Endothelial cell (in vitro differentiated cells): ENCODE results near the gene NSD2. TPM values are rescaled to one million over a fixed set of nuclear protein-coding genes. Genes with fewer than 3 reads are reported as not detected.

Source experiments
- DNase-seq: peaks from one replicate; pipeline ENCODE4 v3.0.0; 2021; ENCODE audit warnings: low spot score
- H3K27ac Mint-ChIP-seq: one replicate; pipeline ENCODE4 v1.8.0; 2021; ENCODE audit warnings: mixed read lengths, inconsistent platforms; ENCODE audit not compliant: unreplicated experiment
- H3K27me3 Mint-ChIP-seq: one replicate; pipeline ENCODE4 v1.8.0; 2021; ENCODE audit warnings: mild to moderate bottlenecking, moderate library complexity, mixed read lengths, inconsistent platforms; ENCODE audit not compliant: unreplicated experiment
- H3K36me3 Mint-ChIP-seq: one replicate; pipeline ENCODE4 v1.8.0; 2021; ENCODE audit warnings: mild to moderate bottlenecking, low read depth, mixed read lengths, inconsistent platforms; ENCODE audit not compliant: unreplicated experiment
- H3K4me1 Mint-ChIP-seq: one replicate; pipeline ENCODE4 v1.8.0; 2021; ENCODE audit warnings: mild to moderate bottlenecking, mixed read lengths, inconsistent platforms; ENCODE audit not compliant: unreplicated experiment
- H3K4me3 Mint-ChIP-seq: one replicate; pipeline ENCODE4 v1.8.0; 2021; ENCODE audit warnings: mild to moderate bottlenecking, mixed read lengths, inconsistent platforms; ENCODE audit not compliant: unreplicated experiment
- H3K9me3 Mint-ChIP-seq: one replicate; pipeline ENCODE4 v1.8.0; 2021; ENCODE audit warnings: mixed read lengths, inconsistent platforms; ENCODE audit not compliant: unreplicated experiment
- total RNA-seq: library from RNA; stranded (reverse); fragmentation: NEBNext Ultra II Directional; extraction: Animal tissue kit (Norgen Biotek cat#: 25700); gene quantifications from one replicate; pipeline ENCODE4 v1.2.1, GENCODE V29; 2021; ENCODE audit not compliant: unreplicated experiment
- TF ChIP-seq, protein P1 (sequence below): fragments of 200-600 bp; sonication (generic); IDR thresholded peaks from one replicate; pipeline ENCODE4 v1.5.0; 2021; ENCODE audit warnings: antibody characterized with exemption; ENCODE audit not compliant: unreplicated experiment

The NSD2 gene
- total RNA-seq, 1 donor from 2014 or later: 93.5 TPM

- Mint-ChIP-seq H3K4me3 (no peak overlapping the region), H3K4me1 (no peaks in the 10 kb centered on the region), H3K27ac (no peak overlapping the region), H3K27me3 (no peaks in the 10 kb centered on the region), H3K9me3 (no peaks in the 10 kb centered on the region), H3K36me3 (peaks cover 5% of the 10 kb centered on the region)
- no peak for DNase-seq
- TF ChIP-seq, protein P1, sequence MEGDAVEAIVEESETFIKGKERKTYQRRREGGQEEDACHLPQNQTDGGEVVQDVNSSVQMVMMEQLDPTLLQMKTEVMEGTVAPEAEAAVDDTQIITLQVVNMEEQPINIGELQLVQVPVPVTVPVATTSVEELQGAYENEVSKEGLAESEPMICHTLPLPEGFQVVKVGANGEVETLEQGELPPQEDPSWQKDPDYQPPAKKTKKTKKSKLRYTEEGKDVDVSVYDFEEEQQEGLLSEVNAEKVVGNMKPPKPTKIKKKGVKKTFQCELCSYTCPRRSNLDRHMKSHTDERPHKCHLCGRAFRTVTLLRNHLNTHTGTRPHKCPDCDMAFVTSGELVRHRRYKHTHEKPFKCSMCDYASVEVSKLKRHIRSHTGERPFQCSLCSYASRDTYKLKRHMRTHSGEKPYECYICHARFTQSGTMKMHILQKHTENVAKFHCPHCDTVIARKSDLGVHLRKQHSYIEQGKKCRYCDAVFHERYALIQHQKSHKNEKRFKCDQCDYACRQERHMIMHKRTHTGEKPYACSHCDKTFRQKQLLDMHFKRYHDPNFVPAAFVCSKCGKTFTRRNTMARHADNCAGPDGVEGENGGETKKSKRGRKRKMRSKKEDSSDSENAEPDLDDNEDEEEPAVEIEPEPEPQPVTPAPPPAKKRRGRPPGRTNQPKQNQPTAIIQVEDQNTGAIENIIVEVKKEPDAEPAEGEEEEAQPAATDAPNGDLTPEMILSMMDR: no peak
Observed at GRCh38 chr4:1939664-1940509, 68.7 kb downstream of the NSD2 start.

DNA sequence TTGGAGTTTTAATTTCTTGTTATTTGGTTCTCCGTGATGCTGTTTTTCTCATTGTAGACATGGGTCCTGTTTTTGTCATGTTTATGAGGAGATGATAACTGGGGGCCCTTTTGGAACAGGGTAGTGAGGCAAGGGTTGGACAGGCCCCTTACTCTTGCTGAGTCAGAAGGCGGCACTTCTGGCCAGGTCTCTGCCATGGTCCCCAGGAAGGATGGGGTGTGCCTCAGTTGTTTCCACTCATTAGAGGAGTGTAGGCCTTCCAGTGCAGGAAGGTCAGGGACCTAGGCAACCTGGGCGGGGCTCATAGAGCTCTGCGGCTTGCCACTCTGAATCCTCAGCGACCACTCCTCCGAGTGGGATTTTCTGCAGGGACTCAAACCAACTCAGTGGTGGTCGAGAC, 69.4 kb downstream of the NSD2 start:
- no peaks in the 10 kb centered on the region for H3K4me1 Mint-ChIP-seq
- no peak for DNase-seq
- H3K27ac Mint-ChIP-seq: no peak overlapping the region
- peaks cover 1% of the 10 kb centered on the region for H3K27me3 Mint-ChIP-seq
- H3K9me3 Mint-ChIP-seq: no peaks in the 10 kb centered on the region
- TF ChIP-seq, protein P1: no peak
- peaks cover 5% of the 10 kb centered on the region for H3K36me3 Mint-ChIP-seq
- no peak overlapping the region for H3K4me3 Mint-ChIP-seq

- Mint-ChIP-seq H3K4me1 (no peaks in the 10 kb centered on the region), H3K36me3 (peaks cover 8% of the 10 kb centered on the region), H3K27ac (no peak overlapping the region), H3K9me3 (no peaks in the 10 kb centered on the region), H3K27me3 (peaks cover 1% of the 10 kb centered on the region), H3K4me3 (no peak overlapping the region)
- no peak for DNase-seq
- TF ChIP-seq, protein P1: no peak
Observed at GRCh38 chr4:1943928-1944327, 72.7 kb downstream of the NSD2 start.

DNA sequence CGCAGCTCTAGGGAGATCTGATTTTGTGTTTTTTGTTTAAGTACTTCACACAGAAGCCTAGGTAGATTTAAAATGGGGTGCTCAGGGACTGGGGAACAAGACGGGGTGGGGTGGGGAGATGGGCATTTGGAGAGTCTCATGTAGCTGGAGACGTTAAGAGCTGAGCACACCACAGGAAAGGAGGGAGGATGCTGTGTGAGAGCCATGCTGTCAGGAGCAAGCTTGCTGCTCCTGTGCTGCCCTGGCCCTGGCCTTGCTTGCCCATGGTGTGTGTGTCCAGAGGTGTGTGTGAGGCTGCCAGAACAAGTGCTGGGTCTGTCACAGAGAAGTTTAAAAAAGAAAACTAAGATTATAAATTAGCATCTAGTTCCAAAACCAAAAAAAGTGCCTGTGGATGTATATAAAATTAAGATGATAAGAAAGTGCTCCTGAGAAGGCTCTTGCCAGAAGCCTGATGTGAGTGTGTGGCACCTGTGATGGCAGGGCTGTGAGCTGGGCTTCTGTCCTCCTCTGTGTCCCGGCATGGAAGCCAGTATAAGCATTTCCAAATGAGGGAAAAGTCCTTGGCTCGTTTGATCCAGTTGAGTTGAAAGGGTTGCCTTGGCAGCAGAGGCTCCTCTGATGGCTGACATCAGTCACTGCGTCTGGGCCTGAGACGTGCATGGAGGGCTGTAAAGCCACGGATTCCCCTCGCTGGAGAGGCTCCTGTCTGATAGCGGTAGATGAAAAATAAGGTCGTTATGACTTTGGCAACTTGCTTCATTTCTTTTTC, 74.1 kb downstream of the NSD2 start:
- H3K27me3 Mint-ChIP-seq: peaks cover 1% of the 10 kb centered on the region
- H3K9me3 Mint-ChIP-seq: no peaks in the 10 kb centered on the region
- H3K4me3 Mint-ChIP-seq: no peak overlapping the region
- H3K27ac Mint-ChIP-seq: no peak overlapping the region
- H3K36me3 Mint-ChIP-seq: peaks cover 8% of the 10 kb centered on the region
- DNase-seq: no peak
- TF ChIP-seq, protein P1: no peak
- no peaks in the 10 kb centered on the region for H3K4me1 Mint-ChIP-seq

- TF ChIP-seq, protein P1: no peak
- H3K27me3 Mint-ChIP-seq: peaks cover 1% of the 10 kb centered on the region
- no peak overlapping the region for H3K27ac Mint-ChIP-seq
- no peak for DNase-seq
- H3K4me3 Mint-ChIP-seq: no peak overlapping the region
- H3K9me3 Mint-ChIP-seq: no peaks in the 10 kb centered on the region
- H3K4me1 Mint-ChIP-seq: no peaks in the 10 kb centered on the region
- H3K36me3 Mint-ChIP-seq: peaks cover 8% of the 10 kb centered on the region
Observed at GRCh38 chr4:1945912-1946311, 74.7 kb downstream of the NSD2 start.
